HG03025 (cell line): ENCODE results near the gene AP2M1.
A peak's percentile ranks its signal among the peaks of the same experiment; 100 is the strongest.

Experiments
- ATAC-seq: cut with Tn5 transposase; IDR thresholded peaks from one replicate; pipeline ENCODE4 v1.9.1; 2021; ENCODE audit warnings: mild to moderate bottlenecking, moderate library complexity; ENCODE audit not compliant: unreplicated experiment, low FRiP score

The AP2M1 gene

DNA sequence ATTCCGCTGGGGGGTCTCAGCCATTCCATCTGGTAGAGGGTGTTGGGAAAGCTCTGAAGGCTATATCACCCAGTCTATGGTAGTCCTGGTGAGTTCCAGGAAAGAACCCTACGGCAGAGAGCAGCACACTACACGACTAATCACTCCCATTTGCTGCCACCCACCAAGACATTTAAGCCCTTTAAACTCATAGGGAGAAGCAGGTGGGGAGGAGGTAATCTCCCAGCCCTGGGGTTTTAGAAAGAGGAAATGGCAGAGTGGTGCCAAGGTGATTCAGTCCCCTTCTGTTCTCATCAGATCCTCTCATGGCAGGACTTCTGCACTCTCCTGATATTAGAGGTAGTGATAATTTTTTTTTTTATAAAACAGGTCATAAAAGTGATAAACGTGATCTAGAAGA is 44.2 kb downstream of the AP2M1 start:
- no peak for ATAC-seq

DNA sequence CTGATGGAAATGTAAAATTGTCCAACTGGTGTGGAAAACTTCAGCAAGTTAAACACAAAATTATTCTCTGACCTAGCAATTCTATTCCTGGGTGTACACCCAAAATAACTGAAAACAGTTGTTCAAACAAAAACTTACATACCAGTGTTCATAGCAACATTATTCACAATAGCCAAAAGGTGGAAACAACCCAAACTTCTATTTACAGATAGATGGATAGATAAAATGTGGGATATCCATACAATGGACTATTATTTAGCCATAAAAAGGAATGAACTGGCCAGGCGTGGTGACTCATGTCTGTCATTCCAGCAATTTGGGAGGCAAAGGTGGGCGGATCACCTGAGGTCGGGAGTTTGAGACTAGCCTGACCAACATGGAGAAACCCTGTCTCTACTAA is 47.9 kb downstream of the AP2M1 start:
- ATAC-seq = no peak

- no peak for ATAC-seq
Measured at GRCh38 chr3:184223946-184224345, 49.3 kb downstream of the AP2M1 start.

GRCh38 chr3:184227481-184227935 is 52.9 kb downstream of the AP2M1 start:
- no peak for ATAC-seq

DNA sequence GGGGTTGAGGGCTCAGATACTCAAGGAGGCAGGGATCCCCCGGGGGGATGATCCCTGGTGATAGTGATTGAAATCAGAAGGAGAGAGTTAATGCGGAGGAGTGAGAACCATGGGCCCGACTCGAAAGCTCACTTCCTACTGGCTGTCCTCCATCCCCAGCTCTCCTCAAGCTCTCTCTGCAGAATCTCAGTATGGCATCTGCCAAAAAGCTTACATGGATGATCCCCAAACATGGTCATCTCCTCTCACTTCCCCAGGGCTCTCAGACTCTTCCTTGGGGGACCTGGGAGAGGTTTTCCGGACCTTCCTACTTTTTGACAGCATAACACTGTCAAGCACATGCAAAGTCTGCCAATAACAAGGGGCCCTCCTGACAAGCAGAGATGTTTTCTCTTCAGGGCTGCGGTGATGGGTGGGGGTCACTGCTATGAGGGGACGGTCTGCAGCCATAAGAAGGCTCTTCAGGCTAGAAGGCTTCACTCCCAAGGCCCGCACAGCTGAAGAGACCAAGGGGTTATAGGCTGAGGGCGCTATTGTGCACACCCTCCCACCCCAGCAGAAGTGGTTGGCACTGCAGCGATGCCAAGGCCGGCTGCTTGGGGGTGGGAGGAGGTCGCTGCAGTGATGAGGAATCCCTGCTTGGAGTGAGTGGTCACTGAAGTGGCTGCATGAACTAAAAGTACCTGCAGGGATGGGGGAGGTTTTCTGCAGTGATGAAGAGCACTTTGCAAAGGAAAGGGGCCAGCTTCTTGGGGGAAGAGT is 53.9 kb downstream of the AP2M1 start:
- no peak for ATAC-seq

DNA sequence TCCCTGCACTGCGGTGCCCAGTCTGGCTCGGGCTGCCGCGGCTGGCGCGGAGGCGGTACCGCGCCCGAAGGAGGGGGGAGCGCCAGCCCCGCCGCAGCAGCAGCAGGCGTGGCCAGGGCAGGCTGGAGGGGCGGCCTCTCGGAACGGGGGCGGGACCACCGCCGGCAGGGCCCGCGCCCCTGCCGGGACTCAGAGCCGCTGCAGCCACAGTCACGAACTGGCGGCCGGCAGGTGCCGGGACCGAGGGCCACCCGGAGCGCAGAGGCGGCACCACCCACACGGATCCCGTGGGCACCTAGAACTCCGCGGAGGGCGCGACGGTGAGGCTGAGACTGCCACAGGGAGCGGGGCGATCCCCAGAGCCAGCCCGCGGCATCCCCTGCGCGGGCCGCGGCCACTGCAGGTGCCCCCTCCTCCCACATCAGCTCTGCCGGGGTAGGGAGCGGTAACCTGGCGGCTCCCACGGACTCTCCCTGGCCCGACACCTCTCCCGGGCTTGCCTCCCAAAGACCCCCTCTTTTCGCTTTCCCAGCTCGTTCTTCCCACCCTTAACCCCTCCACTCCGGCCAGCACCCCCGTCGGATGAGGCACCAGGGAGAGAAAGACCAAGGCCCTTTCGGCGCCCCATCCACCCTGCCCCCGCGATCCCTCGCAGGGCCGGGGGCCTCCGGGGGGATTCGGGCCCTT is 54.9 kb downstream of the AP2M1 start, which contains the start of gene VWA5B2:
Gene VWA5B2 (plus strand): TSS at position 192 of the 687 bp plus-strand sequence. CDS start 944 bp downstream, outside the sequence.
- ATAC-seq = peak; percentile 63

DNA sequence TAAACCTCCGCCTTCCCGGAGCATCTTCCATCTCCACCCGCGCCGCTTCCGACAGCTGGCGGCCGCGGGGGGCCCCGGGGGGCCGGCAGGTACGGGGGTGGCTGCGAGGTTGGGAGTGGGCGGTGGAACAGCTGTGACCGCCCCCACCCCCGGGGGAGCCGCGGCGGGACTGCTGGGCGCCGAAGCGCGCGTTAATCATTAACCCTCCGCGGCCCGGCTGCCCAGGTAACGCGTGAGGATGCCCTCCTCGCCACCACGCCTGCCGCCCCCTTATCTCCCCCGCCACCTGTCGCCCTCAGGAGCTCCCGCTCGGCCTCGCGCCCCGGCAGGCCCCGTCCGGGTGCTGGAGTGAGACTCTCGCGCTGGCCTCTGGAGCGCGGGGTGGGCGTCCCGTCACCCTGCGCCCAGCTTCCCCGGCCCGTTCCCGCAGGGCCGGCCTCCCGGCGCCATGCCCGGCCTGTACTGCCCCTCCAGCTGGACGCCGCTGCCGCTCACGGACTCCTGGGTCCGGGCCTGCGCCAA is 55.5 kb downstream of the AP2M1 start:
- ATAC-seq = no peak

- no peak for ATAC-seq
Measured at GRCh38 chr3:184230603-184231528, 56.2 kb downstream of the AP2M1 start.

GRCh38 chr3:184231671-184232070 is 57.0 kb downstream of the AP2M1 start:
- no peak for ATAC-seq

DNA sequence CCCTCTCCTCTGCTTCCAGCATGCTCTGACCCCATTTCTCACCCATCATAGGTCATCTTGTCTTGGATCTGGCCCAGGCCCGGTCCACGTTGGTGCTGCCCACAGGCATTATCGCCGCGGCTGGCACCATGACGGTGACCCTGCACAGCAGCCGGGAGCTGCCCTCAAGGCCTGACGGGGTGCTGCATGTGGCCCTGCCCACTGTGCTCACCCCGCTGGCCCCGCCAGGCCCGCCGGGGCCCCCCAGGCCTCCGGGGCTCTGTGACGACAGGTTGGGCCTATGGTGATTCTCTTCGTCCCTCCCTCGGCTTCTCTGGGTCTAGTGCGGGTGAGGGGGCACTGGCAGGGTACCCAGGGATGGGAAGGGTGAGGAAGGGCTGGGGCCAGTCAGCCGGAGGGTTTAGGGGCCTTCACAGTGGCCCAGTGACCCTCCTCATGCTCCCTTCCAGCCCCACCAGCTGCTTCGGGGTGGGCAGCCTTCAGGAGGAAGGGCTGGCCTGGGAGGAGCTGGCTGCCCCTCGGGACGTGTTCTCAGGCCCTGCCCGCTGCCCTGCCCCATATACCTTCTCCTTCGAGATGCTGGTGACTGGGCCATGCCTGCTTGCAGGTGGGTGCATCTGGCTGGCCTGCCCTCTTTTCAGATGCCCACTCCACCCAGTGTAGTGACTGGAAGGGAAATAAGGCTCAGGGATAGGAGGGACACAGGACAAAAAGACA is 58.6 kb downstream of the AP2M1 start:
- no peak for ATAC-seq
